ENCODE measurements around the gene DYNC2I2.

Gene DYNC2I2

GRCh38 chr9:128635266-128636023 lies 21.2 kb downstream of the DYNC2I2 start:
- no peak for DNase-seq

DNA sequence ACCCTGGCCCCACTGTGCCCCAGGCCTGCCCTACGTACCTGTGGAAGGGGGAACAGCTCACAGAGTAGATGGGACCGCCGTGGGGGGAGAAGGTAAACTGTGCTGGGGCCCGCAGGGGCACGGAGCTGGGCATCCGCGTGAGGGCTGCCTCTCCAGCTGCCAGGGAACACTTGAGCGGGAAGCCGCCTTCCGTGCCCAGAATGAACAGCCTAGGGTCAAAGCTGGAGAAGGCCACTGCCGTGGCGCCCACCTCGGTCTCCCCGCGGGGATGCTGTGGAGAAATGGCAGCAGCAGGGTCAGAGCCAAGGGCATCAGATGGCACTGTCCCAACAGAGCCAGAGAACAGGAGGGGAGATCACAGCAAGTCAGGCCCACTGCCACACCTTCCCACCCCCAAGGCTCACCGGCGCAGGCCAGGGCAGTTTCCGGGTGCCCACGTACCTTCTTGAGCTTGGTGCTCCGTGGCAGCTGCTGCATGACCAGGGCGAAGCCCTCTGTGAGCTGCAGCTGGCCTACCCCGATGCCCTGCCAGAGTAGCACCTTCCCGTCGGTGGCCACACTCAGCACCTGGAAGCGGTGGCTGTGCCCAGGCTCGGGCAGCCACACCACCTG lies 21.9 kb downstream of the DYNC2I2 start:
- no peak for DNase-seq

DNA sequence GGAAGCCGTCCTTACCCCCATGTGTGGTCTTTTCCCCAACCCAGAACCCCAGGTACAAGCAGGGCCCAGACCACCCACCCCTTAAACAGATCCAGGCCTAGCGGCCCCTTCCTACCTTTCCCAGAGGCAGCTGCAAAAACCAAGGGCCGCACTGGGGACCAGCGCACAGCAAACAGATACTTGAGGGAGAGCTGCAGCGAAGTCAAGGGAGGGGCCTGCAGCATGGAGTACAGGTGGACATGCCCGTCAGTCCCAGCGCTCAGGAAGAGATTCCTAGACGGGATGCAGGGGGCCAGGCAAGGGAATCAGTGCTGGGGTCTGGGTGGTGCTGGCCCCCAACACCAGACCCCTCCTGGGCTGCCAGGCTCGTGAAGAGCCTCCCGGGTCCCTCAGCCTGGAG lies 22.5 kb downstream of the DYNC2I2 start:
- DNase-seq = no peak

- no peak for DNase-seq
These were observed 23.0 kb downstream of the DYNC2I2 start for GRCh38 chr9:128633601-128634000.

DNA sequence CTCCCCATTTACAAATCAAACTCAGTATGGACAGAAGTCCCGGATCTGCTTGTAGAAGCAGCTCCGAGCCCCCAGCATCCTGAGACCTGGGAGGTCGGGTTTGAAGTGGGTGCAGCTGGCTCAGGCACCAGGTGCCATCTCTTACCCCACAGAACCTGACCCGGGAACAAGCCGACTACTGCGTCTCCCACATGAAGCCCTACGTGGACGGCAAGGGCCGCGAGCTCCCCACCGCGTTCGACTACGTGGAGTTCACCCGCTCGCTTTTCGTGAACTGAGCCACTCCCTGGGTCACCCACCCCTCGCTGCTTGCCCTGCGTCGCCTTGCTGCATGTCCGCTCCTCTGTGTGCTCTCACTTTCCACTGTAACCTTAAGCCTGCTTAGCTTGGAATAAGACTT lies 23.6 kb downstream of the DYNC2I2 start:
- DNase-seq = no peak

DNA sequence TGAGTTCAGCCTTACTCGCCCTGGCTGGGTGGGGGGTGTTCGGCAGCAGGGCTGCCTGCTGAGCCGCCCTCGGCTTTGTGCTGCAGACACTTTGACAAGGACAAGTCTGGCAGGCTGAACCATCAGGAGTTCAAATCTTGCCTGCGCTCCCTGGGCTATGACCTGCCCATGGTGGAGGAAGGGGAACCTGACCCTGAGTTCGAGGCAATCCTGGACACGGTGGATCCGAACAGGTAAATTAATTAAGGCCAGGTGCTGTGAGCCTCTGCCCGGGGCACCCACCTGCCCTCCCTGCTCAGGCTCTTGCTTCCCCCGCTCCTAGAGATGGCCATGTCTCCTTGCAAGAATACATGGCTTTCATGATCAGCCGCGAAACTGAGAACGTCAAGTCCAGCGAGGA lies 24.2 kb downstream of the DYNC2I2 start:
- DNase-seq = no peak

DNA sequence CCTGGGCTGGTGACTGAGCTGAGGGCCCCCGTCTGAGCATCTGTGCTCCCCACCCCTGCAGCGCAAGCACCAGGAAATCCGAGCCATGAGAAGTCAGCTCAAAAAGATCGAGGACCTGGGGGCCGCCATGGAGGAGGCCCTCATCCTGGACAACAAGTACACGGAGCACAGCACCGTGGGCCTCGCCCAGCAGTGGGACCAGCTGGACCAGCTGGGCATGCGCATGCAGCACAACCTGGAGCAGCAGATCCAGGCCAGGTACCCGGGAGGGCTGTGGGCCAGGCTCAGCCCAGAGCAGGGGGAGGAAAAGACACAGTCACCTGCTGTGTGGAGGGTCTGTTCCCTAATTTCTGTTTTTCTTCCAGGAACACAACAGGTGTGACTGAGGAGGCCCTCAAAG lies 24.6 kb downstream of the DYNC2I2 start:
- no peak for DNase-seq

- no peak for DNase-seq
These were observed 25.0 kb downstream of the DYNC2I2 start for GRCh38 chr9:128631636-128632035.

DNA sequence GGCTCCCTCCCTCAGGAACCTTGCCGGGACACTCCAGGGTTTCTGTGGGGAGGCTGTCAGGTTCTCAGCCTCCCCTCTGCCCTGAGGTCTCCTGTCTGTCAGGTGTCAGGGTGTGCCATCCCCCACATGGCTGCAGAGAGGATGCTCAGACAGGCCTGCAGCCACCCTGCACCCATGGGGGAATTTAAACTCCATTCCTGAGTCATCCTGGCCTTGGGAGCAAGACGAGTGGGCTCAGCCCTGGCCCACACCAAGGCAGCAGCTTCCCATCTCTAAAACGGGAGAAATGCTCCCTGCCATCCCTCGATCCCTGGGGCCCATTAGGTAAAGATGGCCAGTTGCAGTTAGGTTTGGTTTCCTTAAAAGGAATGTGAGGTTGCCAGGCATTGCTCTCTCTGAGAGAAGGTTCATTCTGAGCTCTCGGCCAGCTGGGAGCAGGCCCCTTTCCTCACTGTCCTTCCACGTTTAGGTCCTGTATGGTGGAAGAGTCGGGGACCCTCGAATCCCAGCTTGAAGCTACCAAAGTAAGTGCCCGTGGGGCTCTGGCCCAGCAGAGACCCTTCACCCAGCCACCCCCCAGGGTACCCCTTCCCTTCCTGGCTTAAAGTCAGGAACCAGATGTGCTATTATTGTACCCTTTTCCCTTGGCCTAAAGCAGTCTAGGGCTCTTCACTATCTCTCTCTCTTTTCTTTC lies 26.6 kb downstream of the DYNC2I2 start:
- DNase-seq = no peak

DNA sequence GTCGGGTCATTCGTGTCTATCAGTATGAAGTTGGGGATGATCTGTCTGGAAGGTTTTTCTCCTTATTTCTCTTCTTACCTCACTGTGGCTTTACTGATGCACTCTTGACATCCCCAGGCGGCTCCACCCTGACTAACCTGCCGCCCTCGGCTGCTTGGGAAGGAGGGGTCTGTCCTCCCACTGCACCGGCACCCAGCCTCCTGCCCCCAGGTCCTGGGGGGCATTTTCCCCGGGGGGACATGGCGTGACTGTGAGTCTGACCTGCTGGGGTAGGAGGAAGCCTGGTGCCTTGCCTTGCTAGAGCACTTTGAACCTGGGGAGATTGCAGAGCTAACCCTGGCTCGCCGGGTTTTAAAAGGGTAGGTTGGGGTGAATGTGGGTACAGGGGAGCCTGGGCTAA lies 27.5 kb downstream of the DYNC2I2 start:
- no peak for DNase-seq

GRCh38 chr9:128628471-128629048 lies 28.1 kb downstream of the DYNC2I2 start:
- no peak for DNase-seq

GRCh38 chr9:128627906-128628305 lies 28.7 kb downstream of the DYNC2I2 start:
- DNase-seq = no peak

DNA sequence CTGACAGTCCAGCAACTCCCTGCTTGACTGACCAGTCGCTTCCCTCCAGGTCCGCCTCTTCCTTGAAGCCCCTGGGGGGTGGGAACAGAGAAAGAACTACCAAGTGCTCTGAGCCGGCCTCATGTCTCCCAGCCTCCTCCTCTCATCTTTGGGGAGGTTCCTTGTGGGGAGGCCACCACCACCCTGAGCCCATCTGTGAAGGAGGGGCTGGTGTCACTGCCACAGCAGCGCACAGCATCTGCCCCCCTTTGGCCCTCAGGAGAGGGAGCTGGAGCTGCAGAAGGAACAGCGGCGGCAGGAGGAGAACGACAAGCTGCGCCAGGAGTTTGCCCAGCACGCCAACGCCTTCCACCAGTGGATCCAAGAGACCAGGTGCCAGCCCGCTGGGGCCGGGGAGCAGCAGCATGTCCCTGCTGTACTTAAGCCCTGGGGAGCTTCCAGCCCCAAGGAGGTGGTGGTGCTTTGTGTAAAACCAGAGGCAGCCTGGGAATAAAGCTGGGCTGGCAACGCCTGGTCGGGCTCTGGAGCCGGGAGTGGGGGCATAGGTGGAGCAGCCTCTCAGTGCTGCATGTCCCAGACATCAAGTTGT lies 29.4 kb downstream of the DYNC2I2 start:
- DNase-seq = no peak

DNA sequence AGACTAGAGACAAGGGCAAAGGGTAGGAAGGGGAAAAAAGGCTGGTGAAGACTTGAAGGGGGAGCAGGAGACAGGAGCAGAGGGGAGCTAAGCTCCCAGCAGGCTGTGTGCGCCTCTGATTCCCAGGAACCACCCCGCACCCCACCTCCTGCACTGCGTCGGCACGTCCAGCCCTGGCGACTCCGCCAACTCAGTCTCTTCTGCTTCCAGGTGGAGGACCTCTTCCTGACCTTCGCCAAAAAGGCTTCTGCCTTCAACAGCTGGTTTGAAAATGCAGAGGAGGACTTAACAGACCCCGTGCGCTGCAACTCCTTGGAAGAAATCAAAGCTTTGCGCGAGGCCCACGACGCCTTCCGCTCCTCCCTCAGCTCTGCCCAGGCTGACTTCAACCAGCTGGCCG lies 30.5 kb downstream of the DYNC2I2 start:
- DNase-seq = no peak

- DNase-seq = no peak
These were observed 31.1 kb downstream of the DYNC2I2 start for GRCh38 chr9:128625391-128626146.

- DNase-seq = no peak
These were observed 32.1 kb downstream of the DYNC2I2 start for GRCh38 chr9:128624566-128624965.

- no peak for DNase-seq
These were observed 34.8 kb downstream of the DYNC2I2 start for GRCh38 chr9:128621730-128622455.

DNA sequence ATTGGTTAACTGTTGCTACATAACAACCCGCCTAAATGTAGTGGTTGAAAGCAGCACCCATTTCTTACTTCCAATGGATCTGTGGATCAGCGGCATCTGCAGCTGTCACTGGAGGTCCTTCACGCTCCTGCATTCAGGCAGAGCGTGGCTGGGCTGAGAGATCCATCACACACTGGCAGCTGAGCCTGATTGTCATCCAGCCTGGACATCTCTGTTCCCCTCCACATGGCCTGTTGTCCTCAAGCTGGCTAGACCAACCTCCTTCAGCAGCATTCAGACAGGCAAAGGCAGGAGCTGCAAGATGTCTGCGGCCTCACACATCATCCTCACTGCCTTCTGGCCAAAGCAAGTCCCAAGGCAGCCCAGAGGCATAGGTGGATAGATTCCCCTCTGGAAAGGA lies 36.9 kb downstream of the DYNC2I2 start:
- no peak for DNase-seq

DNA sequence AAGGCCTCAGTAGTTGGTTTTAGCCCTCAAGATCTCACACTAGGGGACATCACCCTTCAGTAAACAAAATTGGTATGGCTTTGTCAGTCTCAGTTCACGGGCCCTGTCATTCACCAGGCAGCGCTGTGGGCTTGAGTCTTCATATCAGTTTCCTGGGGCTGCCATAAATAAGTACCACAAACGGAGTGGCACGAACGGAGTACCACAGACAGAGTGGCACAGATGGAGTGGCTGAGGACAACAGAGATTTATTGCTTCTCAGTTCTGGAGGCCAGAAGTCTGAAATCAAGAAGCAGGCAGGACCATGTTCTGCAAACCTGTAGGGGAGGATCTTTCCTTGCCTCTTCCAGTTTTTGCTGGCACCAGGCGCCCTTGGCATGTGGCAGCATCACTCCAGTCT lies 37.5 kb downstream of the DYNC2I2 start:
- no peak for DNase-seq

DNA sequence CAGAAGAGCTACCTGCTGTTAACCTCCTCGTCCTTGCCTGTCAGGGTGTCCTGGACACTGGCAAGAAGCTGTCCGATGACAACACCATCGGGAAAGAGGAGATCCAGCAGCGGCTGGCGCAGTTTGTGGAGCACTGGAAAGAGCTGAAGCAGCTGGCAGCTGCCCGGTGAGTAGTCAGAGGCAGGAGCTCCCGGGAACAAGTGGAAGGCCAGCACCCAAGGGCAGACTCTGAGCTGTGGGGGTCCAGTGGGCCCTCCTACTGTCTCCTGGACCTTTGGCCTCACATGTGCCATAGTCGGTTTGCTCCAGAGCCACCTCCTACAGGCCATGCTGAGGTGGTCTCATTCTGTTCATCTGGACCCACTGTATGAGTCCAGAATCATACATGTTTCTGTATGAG lies 38.7 kb downstream of the DYNC2I2 start:
- DNase-seq = no peak

DNA sequence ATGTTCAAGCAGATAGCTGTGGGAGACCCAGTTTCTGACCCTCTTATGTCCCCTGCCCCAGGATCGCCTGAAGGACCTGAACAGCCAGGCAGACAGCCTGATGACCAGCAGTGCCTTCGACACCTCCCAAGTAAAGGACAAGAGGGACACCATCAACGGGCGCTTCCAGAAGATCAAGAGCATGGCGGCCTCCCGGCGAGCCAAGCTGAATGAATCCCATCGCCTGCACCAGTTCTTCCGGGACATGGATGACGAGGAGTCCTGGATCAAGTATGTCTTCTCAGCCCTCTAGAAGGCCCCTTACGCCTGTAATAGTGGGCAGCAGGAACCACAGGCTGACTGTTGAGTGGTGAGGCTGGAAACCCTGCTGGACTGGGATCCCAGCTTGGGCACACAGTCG lies 41.1 kb downstream of the DYNC2I2 start:
- DNase-seq = no peak

GRCh38 chr9:128614728-128615127 lies 41.9 kb downstream of the DYNC2I2 start:
- no peak for DNase-seq
